HL-60 (cell line): ENCODE data around the gene FNBP1L.

Source experiments
- CTCF ChIP-seq: IDR thresholded peaks from one replicate; pipeline ENCODE4 v1.5.1; 2011; ENCODE audit warnings: low read length, control low read depth, inconsistent platforms; ENCODE audit not compliant: insufficient read depth
- POLR2AphosphoS5 ChIP-seq: IDR thresholded peaks from 2 replicates; pipeline ENCODE4 v1.6.1; 2012; ENCODE audit warnings: low read depth
- REST ChIP-seq: IDR thresholded peaks from 2 replicates; pipeline ENCODE4 v1.6.1; 2012; ENCODE audit warnings: low read depth; ENCODE audit not compliant: insufficient replicate concordance

GRCh38 chr1:93516164-93516563 is 68.2 kb downstream of the FNBP1L start:
- TF ChIP-seq CTCF (no peak), POLR2AphosphoS5 (no peak), REST (no peak)
